HG03342 (cell line): Measurements from ENCODE around the gene DIAPH3.

Experiments used
- ATAC-seq: cut with Tn5 transposase; IDR thresholded peaks from one replicate; pipeline ENCODE4 v1.9.1; 2021; ENCODE audit warnings: mild to moderate bottlenecking, moderate library complexity; ENCODE audit not compliant: unreplicated experiment

The DIAPH3 gene

GRCh38 chr13:59643906-59644626, 519.7 kb downstream of the DIAPH3 start:
- no peak for ATAC-seq

GRCh38 chr13:59643364-59643841, 520.3 kb downstream of the DIAPH3 start:
- no peak for ATAC-seq

- ATAC-seq, result no peak
Measured at GRCh38 chr13:59641817-59642216, 521.9 kb downstream of the DIAPH3 start.

GRCh38 chr13:59641261-59641660, 522.5 kb downstream of the DIAPH3 start:
- no peak for ATAC-seq

- no peak for ATAC-seq
Measured at GRCh38 chr13:59638404-59638803, 525.3 kb downstream of the DIAPH3 start.

- no peak for ATAC-seq
Measured at GRCh38 chr13:59635589-59635988, 528.1 kb downstream of the DIAPH3 start.

GRCh38 chr13:59633290-59633689, 530.4 kb downstream of the DIAPH3 start:
- no peak for ATAC-seq

- no peak for ATAC-seq
Measured at GRCh38 chr13:59631271-59631670, 532.5 kb downstream of the DIAPH3 start.

- ATAC-seq, result no peak
Measured at GRCh38 chr13:59625111-59625510, 538.6 kb downstream of the DIAPH3 start.

- ATAC-seq, result no peak
Measured at GRCh38 chr13:59623206-59623915, 540.4 kb downstream of the DIAPH3 start.

- no peak for ATAC-seq
Measured at GRCh38 chr13:59621773-59622172, 542.0 kb downstream of the DIAPH3 start.
